RWPE1 (cell line): ENCODE measurements around the gene SMPX.
A peak's percentile ranks its signal among the peaks of the same experiment; 100 is the strongest.

Experiments used
- CTCF ChIA-PET: fragments of 350-600 bp; sonication (Branson Sonifier 250); formaldehyde crosslinking; extraction: SDS; loops from one replicate; lab custom pipeline; 2021; lab: Yijun Ruan, JAX
- POLR2A ChIA-PET: fragments of 400-600 bp; formaldehyde crosslinking; extraction: SDS; loops from one replicate; lab custom pipeline; 2020; ENCODE audit warnings: antibody characterized with exemption; ENCODE audit not compliant: low non-redundant PET; lab: Yijun Ruan, JAX
- DNase-seq: peaks from one replicate; pipeline ENCODE4 v3.0.0; 2012; ENCODE audit warnings: low spot score
- H3K27ac ChIP-seq: fragments of 450-650 bp; 2 replicates; pipeline ENCODE4 v1.5.1; 2017
- CTCF ChIP-seq: fragments of 450-650 bp; conservative IDR thresholded peaks from 2 replicates; pipeline ENCODE4 v1.5.1; 2017; ENCODE audit warnings: low read depth, mild to moderate bottlenecking

The SMPX gene

GRCh38 chrX:21748235-21748634 lies 9.7 kb downstream of the SMPX start:
- ChIA-PET POLR2A (no interaction called here), CTCF (no interaction called here)
- no peak for DNase-seq
- TF ChIP-seq CTCF = no peak
- no peak overlapping the region for H3K27ac ChIP-seq

- H3K27ac ChIP-seq = no peak overlapping the region
- POLR2A ChIA-PET = no interaction called here
- TF ChIP-seq CTCF = no peak
- no peak for DNase-seq
- CTCF ChIA-PET = no interaction called here
Observed at GRCh38 chrX:21747558-21747957, 10.4 kb downstream of the SMPX start.

- POLR2A ChIA-PET = no interaction called here
- H3K27ac ChIP-seq = no peak overlapping the region
- CTCF ChIA-PET = interaction anchor here (0.6 kb wide), 2 partner anchors 1087 to 1395 kb away, joined by 3 to 4 read pairs; no protein-coding TSS in a partner anchor
- peak; percentile 2 for DNase-seq
- TF ChIP-seq CTCF = peak; percentile 35
Observed at GRCh38 chrX:21745756-21746155, 12.2 kb downstream of the SMPX start.

- CTCF ChIA-PET = no interaction called here
- POLR2A ChIA-PET = no interaction called here
- no peak for DNase-seq
- TF ChIP-seq CTCF = no peak
- no peak overlapping the region for H3K27ac ChIP-seq
Observed at GRCh38 chrX:21744721-21745120, 13.2 kb downstream of the SMPX start.

GRCh38 chrX:21744060-21744459 lies 13.9 kb downstream of the SMPX start:
- ChIA-PET POLR2A (no interaction called here), CTCF (no interaction called here)
- TF ChIP-seq CTCF = no peak

GRCh38 chrX:21741869-21742701 lies 15.8 kb downstream of the SMPX start:
- no peak overlapping the region for H3K27ac ChIP-seq
- ChIA-PET POLR2A (no interaction called here), CTCF (no interaction called here)
- DNase-seq = no peak
- TF ChIP-seq CTCF = no peak

More at GRCh38 chrX:21744060-21744459, 13.9 kb downstream of the SMPX start:
- no peak for DNase-seq
- H3K27ac ChIP-seq = no peak overlapping the region
